HG02885 (cell line): Measurements from ENCODE around the gene HERC2.
"Not testable (repeated sequence)": the region's sequence is repeated elsewhere in the genome, so short reads cannot be mapped to it uniquely, and the experiment has no call there.

ENCODE experiments used
- ATAC-seq: cut with Tn5 transposase; IDR thresholded peaks from one replicate; pipeline ENCODE4 v1.9.1; 2021; ENCODE audit warnings: mild to moderate bottlenecking; ENCODE audit not compliant: unreplicated experiment, poor library complexity

Gene HERC2, protein sequence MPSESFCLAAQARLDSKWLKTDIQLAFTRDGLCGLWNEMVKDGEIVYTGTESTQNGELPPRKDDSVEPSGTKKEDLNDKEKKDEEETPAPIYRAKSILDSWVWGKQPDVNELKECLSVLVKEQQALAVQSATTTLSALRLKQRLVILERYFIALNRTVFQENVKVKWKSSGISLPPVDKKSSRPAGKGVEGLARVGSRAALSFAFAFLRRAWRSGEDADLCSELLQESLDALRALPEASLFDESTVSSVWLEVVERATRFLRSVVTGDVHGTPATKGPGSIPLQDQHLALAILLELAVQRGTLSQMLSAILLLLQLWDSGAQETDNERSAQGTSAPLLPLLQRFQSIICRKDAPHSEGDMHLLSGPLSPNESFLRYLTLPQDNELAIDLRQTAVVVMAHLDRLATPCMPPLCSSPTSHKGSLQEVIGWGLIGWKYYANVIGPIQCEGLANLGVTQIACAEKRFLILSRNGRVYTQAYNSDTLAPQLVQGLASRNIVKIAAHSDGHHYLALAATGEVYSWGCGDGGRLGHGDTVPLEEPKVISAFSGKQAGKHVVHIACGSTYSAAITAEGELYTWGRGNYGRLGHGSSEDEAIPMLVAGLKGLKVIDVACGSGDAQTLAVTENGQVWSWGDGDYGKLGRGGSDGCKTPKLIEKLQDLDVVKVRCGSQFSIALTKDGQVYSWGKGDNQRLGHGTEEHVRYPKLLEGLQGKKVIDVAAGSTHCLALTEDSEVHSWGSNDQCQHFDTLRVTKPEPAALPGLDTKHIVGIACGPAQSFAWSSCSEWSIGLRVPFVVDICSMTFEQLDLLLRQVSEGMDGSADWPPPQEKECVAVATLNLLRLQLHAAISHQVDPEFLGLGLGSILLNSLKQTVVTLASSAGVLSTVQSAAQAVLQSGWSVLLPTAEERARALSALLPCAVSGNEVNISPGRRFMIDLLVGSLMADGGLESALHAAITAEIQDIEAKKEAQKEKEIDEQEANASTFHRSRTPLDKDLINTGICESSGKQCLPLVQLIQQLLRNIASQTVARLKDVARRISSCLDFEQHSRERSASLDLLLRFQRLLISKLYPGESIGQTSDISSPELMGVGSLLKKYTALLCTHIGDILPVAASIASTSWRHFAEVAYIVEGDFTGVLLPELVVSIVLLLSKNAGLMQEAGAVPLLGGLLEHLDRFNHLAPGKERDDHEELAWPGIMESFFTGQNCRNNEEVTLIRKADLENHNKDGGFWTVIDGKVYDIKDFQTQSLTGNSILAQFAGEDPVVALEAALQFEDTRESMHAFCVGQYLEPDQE (N-terminal part only)

DNA sequence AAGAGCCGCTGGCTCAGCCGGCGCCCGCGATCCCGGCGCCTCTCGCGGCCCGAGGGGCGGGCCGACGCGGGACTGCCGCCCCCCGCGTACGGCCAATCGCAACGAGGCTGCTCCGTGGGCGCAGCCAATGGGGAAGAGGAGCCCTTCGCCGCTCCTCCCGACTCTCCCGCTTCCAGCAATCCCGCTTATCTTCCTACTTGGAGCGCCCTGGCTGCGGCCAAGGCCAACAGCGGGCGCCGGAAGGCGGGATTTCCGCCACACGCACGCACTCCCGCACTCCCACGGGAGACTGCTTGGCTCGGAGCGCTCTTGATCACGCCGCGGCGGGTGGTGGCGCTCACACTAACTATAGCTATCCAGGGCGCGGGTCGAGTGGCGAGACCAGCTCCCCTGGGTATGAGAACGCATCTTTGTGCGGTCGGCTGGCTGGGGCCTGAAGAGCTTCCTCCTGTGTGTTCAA is at the start of gene HERC2:
TSS of gene HERC2 (minus strand) at position 51 of the 460 bp plus-strand sequence. CDS start 746 bp downstream, outside the sequence.
- not testable (repeated sequence) for ATAC-seq

DNA sequence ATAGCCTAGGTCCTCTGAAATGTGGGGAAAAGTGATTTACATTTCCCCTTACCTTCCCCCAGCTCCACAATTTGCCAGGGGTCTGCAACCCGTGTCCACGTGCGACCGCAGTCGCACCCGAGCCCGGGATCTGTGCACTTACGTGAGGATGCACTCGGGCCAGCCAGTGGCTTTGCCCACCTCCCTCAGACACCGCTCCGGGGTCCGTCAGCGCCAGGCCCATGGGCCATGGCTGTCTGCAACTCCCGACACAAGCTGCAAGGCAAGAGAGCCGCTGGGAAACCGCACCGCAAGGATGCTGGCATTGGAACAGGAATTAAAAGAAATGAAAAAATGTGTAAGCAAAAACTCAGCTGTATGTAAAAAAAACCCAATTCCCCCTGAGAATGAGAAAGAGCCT is 43.5 kb upstream of the HERC2 start:
- ATAC-seq, result not testable (repeated sequence)

DNA sequence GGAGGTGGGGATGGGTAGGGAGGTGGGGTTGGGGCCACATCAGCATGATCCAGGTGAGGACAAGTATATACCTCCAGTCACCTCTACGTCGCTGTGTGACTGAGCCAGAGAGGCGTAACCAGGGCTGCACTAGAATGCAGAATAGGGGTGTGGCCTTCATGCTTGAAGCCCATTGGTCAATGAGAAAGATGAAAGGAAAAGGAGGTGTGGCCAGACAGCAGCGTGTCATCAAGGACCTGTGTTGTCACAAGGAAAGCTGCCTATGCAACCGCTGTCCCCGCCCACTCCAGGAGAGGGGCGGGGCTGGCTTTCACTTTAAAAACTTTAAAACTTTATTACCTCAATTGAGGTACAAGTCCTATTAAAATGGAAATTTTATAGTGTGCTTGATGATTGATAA is 36.0 kb upstream of the HERC2 start, which contains the start of gene GOLGA6L24:
TSS of gene GOLGA6L24 (minus strand) at position 101 of the 400 bp plus-strand sequence. CDS start at position 40, 61 bp downstream.
- ATAC-seq, result not testable (repeated sequence)

DNA sequence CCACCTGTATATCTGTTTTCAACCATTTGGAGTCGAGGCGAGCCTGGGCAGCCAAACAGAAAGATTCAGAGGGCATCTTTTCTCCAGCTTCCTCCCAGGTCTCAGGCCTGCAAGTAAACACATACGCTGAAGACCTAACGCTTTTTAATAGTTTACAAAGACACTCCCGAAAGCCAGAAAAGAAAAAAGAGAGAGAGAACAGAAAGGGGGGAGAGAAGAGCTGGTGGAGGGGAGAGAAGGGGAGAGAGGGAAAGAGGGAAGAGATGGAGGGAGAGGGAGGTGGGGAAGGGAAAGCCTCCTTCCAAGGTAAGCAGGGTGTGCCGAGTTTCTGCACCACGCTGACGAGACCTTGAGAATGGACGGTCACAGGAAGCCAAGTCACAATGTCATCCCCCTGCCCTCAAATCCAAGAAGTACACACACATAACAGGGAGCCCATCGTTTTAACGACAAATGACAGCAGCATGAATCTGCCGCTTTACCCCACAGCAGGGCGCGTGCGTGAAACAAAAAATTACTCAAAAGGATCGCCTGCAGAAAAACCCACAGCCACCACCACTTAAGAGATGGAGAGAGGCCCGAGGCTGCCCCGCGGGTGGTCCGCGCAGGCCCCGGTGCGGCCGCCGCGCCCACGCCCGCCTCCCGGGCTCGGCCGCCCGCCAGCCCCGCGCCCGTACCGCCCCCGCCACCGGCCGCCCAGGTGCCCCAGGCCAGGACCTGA is 461 bp downstream of the HERC2 start:
- not testable (repeated sequence) for ATAC-seq

DNA sequence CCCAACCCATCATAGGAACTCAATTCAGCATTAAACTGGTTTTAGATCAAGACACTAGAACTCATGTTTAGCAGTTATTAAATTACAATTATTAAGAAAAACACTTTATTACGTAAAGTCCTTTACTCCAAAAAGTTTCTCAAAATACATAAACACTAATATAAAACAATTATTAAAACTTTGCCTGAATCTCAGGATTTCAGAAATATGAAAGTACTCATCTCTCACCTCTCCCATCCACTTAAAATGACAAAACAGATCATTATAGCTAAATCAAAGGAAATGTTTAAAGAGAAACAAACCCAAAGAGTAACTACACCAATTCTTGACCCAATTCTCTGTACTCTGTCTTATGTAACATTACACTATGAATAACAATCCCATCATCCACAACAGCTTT is 2.3 kb downstream of the HERC2 start:
- not testable (repeated sequence) for ATAC-seq

DNA sequence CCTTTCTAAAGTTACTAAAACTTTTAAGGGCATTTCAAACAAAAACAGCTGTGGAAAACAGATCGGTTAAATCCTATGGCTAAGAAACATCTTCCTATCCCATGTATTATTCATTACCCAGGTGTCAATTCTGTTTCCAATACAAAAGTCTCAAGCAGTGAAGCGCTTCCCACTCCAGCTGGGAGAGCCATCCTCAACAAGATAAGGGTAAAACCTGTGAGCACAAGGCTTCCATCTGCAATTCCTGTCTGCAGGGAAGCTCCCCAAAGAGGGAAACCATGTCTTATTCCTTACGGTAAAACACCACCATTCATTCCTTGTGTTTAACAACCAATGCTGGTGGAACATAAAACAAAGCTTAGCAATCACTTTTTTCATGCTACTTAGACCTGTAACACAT is 3.2 kb downstream of the HERC2 start:
- ATAC-seq, result not testable (repeated sequence)

DNA sequence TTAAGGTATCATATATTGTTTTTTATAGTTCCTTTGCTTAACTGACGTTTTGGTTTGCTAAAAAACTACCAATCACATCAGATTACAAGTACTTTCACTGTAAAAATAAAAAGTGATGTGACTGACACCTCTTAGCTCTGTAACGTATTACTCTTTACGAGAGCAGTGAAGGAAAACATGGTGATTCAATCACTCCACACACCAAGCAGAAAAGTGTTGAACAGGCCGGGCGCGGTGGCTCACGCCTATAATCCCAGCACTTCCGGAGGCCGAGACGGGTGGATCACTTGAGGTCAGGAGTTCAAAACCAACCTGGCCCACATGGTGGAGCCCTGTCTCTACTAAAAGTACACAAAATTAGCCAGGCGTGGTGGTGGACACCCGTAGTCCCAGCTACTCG is 3.9 kb downstream of the HERC2 start:
- ATAC-seq, result not testable (repeated sequence)

DNA sequence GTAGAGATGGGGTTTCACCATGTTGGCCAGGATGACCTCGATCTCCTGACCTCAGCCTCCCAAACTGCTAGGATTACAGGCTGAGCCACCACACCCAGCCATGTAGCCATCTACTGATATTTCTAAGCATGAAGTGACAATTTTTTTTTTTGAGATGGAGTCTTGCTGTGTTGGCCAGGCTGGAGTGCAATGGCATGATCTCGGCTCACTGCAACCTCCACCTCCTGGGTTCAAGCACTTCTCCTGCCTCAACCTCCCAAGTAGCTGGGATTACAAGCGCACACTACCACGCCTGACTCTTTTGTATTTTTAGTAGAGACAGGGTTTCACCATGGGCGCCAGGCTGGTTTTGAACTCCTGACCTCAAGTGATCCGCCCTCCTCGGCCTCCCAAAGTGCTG is 5.0 kb downstream of the HERC2 start:
- not testable (repeated sequence) for ATAC-seq

DNA sequence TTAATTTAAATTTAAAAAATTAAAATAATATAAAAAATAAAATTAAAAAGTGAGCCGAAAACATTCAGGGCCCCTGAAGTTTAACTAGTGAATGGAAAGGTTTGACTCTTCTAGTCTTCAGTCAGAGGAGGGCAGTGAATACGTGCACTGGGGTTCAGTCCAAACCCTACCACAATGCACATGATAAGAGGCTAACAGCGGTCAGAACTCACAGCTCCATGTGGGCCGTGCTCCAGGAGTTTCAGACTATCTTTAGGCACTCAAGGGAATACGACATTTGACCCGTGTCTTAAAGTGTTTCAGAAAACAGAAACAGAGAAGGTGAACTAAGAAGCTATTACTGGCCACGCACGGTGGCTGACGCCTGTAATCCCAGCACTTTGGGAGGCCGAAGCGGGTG is 11.5 kb downstream of the HERC2 start:
- ATAC-seq, result not testable (repeated sequence)

DNA sequence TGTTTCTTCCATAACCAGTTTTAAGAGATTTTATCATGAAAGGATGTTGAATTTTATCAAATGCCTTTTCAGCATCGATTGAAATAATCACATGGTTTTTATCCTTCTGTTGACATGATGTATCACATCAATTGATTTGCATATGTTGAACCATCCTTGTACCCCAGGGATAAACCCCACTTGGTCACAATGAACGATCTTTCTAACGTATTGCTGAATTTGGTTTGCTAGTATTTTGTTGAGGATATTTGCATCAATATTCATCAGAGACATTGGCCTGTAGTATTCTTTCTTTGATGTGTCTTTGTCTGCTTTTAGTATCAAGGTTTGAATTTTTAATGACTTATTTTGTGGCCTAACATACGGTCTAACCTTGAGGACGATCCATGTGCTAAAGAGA is 13.3 kb downstream of the HERC2 start:
- ATAC-seq, result not testable (repeated sequence)

DNA sequence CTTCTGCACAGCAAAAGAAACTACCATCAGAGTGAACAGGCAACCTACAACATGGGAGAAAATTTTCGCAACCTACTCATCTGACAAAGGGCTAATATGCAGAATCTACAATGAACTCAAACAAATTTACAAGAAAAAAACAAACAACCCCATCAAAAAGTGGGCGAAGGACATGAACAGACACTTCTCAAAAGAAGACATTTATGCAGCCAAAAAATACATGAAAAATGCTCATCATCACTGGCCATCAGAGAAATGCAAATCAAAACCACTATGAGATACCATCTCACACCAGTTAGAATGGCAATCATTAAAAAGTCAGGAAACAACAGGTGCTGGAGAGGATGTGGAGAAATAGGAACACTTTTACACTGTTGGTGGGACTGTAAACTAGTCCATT is 16.3 kb downstream of the HERC2 start:
- ATAC-seq, result not testable (repeated sequence)

DNA sequence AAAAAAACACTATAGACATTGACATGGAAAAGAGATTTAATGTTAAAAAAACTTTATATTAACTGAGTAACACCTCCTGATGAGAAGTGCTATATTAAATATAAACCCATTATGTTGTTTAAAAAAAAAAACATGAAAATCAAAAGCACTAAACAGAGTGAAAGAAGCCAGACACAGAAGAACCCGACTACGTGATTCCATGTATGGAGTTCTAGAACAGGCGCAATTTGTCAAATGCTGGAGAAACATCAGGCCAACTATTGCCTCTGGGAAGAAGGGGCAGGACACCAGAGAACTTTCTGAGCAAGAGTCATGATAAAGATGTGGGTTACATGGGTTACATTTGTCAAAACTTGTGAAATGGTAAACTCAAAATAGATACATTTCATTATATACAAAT is 24.5 kb downstream of the HERC2 start:
- not testable (repeated sequence) for ATAC-seq

DNA sequence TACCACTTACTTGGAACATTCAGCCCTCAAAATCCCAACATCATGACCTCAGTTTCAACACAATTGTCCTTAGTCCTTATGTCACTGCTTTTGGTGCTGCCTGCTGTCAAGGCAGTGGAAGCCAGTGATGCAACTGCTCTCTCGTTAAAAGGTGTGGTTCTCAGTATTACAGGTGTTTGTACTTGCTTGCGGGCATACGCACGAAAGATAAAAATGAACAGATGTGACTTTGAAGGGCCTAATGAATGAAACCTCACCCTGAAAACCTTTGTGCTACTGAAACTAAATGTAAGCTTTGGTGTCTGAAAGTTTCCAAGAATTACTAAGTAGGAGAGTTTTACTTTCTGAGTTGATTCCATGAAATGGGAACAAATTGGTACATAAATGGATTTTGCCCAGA is 25.2 kb downstream of the HERC2 start:
- ATAC-seq, result peak; percentile 66

DNA sequence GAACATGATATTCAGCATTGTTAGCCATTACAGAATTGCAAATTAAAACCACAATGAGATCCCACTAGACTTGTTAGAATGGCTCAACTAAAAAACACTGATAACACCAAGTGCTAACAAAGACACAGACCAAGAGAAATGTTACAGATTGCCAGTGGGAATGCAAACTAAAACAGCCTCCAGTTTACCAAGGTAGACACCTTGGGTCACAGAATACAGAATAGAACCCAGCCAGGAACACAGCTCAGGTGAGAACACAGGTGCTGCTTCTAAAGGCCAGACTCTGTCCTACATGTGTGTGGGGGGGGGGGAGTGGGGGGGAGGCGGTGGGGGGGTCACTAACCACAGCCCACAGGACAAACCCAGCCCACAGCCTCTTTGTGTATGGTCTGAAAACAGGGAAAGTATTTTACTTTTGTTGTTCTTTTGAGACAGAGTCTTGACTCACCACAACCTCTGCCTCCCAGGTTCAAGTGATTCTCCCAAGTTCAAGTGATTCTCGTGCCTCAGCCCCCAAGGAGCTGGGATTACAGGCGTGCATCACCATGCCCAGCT is 26.9 kb downstream of the HERC2 start:
- ATAC-seq, result not testable (repeated sequence)

DNA sequence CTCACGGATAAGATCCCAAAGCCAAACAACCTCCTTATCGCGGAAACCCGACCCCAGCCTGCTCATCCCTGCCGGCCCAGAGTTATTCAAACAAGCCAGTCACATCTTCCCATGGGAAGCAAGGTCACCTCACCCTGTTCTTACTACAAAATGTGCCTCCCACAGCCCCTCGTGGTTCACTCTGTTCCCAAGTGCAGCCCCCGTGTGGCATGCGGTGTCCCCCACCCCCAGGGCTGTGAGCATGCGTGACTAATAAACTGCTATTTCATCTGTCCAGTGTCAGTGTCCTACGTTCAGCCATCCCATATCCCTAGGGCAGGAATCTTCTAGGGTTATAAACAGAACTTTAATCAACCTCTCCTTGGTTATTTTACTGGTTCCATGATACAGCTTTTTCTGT is 27.4 kb downstream of the HERC2 start:
- not testable (repeated sequence) for ATAC-seq

DNA sequence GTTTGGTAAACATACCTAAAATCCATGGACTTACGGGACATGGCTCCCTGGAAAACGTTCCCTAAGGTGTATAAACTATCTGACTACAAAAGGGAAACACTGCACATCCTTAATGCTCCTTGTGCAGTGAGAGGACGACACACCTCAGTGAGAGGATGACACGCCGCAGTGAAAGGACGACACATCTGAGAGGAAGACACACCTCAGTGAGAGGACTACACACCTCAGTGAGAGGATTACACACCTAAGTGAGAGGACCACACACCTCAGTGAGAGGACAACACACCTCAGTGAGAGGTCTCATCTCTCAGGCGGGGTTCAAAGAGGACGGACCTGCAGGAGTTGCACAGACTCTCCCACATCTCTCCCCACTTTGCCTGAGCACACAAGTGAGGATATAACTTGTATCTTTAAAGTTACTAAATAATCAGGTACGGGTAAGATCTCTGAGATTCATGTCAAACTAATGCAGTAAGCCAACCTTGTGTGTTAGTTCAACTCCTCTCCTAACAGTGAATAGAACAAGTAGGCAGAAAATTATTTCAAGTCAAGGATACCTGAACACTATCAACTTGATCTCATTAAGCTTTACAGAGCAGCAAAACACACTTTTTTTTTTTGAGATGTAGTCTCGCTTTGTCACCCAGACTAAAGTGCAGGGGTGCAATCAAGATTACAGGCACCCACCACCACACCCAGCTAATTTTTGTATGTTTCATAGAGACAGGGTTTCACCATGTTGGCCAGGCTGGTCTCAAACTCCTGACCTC is 32.1 kb downstream of the HERC2 start:
- ATAC-seq, result peak; percentile 43

DNA sequence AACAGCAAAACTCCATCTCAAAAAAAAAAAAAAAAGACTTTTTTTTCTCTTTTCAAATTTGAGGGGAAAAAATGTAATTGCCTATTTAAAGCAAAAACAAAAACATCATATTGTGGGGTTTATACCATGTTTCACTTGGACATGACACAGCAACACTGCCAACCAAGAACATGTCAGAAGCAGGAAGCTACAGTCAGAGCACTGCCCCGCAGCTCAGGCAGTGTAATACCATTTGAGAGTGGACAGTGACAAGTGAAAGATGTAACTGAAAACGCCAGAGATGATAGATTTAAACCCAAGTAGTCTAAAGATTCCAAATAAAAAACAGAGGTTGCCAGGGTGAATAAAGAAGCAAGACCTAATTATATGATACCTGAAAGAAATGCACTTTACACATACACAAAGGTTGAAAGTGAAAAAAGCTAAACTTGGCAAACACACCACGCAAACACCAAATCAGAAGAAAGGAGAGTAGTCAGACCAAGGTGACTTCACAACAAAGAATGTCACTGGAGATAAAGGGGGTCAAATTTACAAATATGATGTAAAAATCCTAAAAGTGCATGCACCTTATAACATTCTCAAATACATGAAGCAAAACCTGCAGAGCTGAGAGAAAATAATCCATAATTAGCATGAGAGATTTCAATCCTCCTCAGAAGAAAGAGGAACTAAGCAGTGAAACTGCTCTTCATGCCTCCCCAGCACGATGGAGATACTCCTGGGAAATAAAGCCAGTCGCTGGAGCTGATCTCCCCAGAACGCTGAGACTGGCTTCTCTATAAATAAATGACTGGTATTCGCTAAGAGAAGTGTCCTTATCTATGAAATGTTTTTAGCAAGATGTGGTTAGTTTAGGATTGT is 32.9 kb downstream of the HERC2 start:
- ATAC-seq, result peak; percentile 69
